Measurements from ENCODE around the gene APOL1.
"Not testable (repeated sequence)": the region's sequence is repeated elsewhere in the genome, so short reads cannot be mapped to it uniquely, and the experiment has no call there.

GRCh38 chr22:36263886-36264664, 11.1 kb downstream of the APOL1 start:
- TF ChIP-seq, protein P1, sequence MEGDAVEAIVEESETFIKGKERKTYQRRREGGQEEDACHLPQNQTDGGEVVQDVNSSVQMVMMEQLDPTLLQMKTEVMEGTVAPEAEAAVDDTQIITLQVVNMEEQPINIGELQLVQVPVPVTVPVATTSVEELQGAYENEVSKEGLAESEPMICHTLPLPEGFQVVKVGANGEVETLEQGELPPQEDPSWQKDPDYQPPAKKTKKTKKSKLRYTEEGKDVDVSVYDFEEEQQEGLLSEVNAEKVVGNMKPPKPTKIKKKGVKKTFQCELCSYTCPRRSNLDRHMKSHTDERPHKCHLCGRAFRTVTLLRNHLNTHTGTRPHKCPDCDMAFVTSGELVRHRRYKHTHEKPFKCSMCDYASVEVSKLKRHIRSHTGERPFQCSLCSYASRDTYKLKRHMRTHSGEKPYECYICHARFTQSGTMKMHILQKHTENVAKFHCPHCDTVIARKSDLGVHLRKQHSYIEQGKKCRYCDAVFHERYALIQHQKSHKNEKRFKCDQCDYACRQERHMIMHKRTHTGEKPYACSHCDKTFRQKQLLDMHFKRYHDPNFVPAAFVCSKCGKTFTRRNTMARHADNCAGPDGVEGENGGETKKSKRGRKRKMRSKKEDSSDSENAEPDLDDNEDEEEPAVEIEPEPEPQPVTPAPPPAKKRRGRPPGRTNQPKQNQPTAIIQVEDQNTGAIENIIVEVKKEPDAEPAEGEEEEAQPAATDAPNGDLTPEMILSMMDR (IDR thresholded peaks at IDR 0.05): not testable (repeated sequence)
- not testable (repeated sequence) for TF ChIP-seq POLR2A (IDR thresholded peaks at IDR 0.05)

Data from right lobe of liver (tissue), 4 donors.